NT2/D1 (cell line): ENCODE data around the gene LRRN4.

Experiments
- SUZ12 ChIP-seq: IDR thresholded peaks from 2 replicates; pipeline ENCODE4 v1.6.1; 2011; ENCODE audit not compliant: insufficient read length, insufficient read depth; ENCODE audit errors: extremely low read depth
- YY1 ChIP-seq: IDR thresholded peaks from 2 replicates; pipeline ENCODE4 v1.6.1; 2011; ENCODE audit not compliant: insufficient read length, insufficient read depth
- ZNF274 ChIP-seq: IDR thresholded peaks from 2 replicates; pipeline ENCODE4 v1.6.1; 2011; ENCODE audit warnings: mild to moderate bottlenecking, low read depth, low read length

- TF ChIP-seq ZNF274 (no peak), YY1 (no peak), SUZ12 (no peak)
Observed at GRCh38 chr20:6038256-6038655, 15.6 kb downstream of the LRRN4 start.
